K562 (cell line): ENCODE measurements around the gene HECW1. TPM values are rescaled to one million over a fixed set of nuclear protein-coding genes. Genes with fewer than 3 reads are reported as not detected.

ENCODE experiments used
- MXD1 ChIP-seq: fragments of 250-450 bp; sonication (Bioruptor Pico); IDR thresholded peaks from 2 replicates; pipeline ENCODE4 v1.8.0; 2021; ENCODE audit warnings: borderline replicate concordance, mild to moderate bottlenecking, moderate library complexity; ENCODE audit not compliant: poor library complexity, severe bottlenecking
- NEUROD1 ChIP-seq: fragments of 150-350 bp; IDR thresholded peaks from 2 replicates; pipeline ENCODE4 v1.6.1; 2014; ENCODE audit warnings: borderline replicate concordance, low read length, low read depth; ENCODE audit not compliant: partially characterized antibody
- NR1H2 ChIP-seq: sonication (generic); formaldehyde crosslinking; IDR thresholded peaks from 2 replicates; pipeline ENCODE4 v1.4.0; 2020; ENCODE audit warnings: mild to moderate bottlenecking, missing genetic modification reagents
- PHF8 ChIP-seq: fragments of 200-600 bp; sonication (generic); IDR thresholded peaks from 2 replicates; pipeline ENCODE4 v1.6.1; 2012; ENCODE audit warnings: mixed run types, mild to moderate bottlenecking, inconsistent platforms, low read length, moderate library complexity, borderline replicate concordance
- ZNF23 ChIP-seq: fragments of 250-450 bp; sonication (Bioruptor Pico); IDR thresholded peaks from 2 replicates; pipeline ENCODE4 v1.4.0; 2020; ENCODE audit warnings: mild to moderate bottlenecking
- ZNF407 ChIP-seq: fragments of 450-650 bp; IDR thresholded peaks from 2 replicates; pipeline ENCODE4 v1.6.1; 2016; ENCODE audit warnings: low read depth
- ZNF77 ChIP-seq: fragments of 250-450 bp; sonication (Bioruptor Pico); IDR thresholded peaks from 2 replicates; pipeline ENCODE4 v1.5.0; 2020
- polyA plus RNA-seq, 8 experiments: library from polyadenylated mRNA; depleted of rRNA in 4 of 8; stranded (reverse) in 5 of 8; unstranded in 3 of 8; fragments of >200 nt; fragmentation: Nextera tagmentation in 2 of 8; fragmentation: Illumina TruSeq in 1 of 8; extraction: Ambion mirVana in 2 of 8; extraction: Trizol in 1 of 8; gene quantifications; 2 replicates each; pipeline versions ENCODE4 v1.2.1 to v1.2.3, GENCODE V29; 2011 to 2014; ENCODE audit warnings: inconsistent platforms in 1 of 8, missing spikeins in 1 of 8
- total RNA-seq, 7 experiments: library from RNA; depleted of rRNA in 6 of 7; stranded (reverse); fragments of >200 nt in 6 of 7; fragmentation: Illumina TruSeq in 2 of 7; extraction: Trizol in 2 of 7; gene quantifications; 2 replicates each; pipeline versions ENCODE4 v1.2.1 to v1.2.3, GENCODE V29; 2011 to 2021; ENCODE audit warnings: low replicate concordance in 1 of 7

HECW1 gene
- total and polyA plus RNA-seq, 9 of the 15 experiments (the other 6 are each of a cell fraction or from before 2014, with no cell fraction given): 0.07 to 0.31 (median 0.13) TPM; not detected in 4

DNA sequence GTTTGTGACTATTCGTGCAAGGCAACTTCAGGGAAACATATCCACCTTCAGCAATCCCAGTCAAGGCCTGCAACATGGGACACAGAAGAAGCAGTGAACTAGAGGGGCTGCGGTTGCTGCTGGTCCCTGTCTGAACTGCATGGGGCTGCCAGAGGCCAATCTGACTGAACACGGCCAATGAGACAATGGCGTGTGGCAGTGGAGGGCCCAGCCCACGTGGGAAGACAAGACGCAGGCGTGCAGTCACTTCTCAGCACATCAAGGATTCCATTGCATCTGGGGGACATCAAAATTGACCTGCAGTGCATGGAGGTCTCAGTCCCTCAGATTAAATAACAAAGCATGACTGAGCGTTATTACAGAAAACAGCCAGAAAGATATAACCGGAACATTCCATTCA is 215.9 kb downstream of the HECW1 start (continued):
- TF ChIP-seq ZNF407 (no peak), NEUROD1 (no peak), ZNF77 (CRISPR knock-in tag) (no peak), ZNF23 (no peak), PHF8 (no peak), MXD1 (no peak), NR1H2 (CRISPR knock-in tag) (no peak)
